GM23338 (cell line): Measurements from ENCODE around the gene SLC13A3. TPM values are rescaled to one million over a fixed set of nuclear protein-coding genes. Genes with fewer than 3 reads are reported as not detected.

Experiments used
- ATAC-seq: fragments of 200-7000 bp; cut with Tn5 transposase; 3 replicates; pipeline ENCODE4 v1.9.1; 2020
- DNase-seq: peaks from one replicate; pipeline ENCODE4 v3.0.0-alpha.2; 2015; ENCODE audit warnings: low spot score
- H2AFZ ChIP-seq: fragments of 200-600 bp; sonication (generic); 2 replicates; pipeline ENCODE4 v1.8.0; 2016; ENCODE audit warnings: antibody characterized with exemption, mild to moderate bottlenecking, moderate library complexity
- H3F3A ChIP-seq: fragments of 200-600 bp; sonication (generic); replicated peaks from 2 replicates; pipeline ENCODE4 v1.8.0; 2017; ENCODE audit warnings: antibody characterized with exemption, mixed run types, low read depth
- H3K27ac ChIP-seq: fragments of 200-600 bp; sonication (generic); 2 replicates; pipeline ENCODE4 v1.6.1; 2016; ENCODE audit warnings: low read depth
- H3K27me3 ChIP-seq: fragments of 200-600 bp; sonication (generic); 2 replicates; pipeline ENCODE4 v1.8.0; 2016; ENCODE audit warnings: mild to moderate bottlenecking, mixed run types, moderate library complexity; ENCODE audit not compliant: insufficient read depth
- H3K36me3 ChIP-seq: fragments of 200-600 bp; sonication (generic); 2 replicates; pipeline ENCODE4 v1.8.0; 2016; ENCODE audit warnings: mild to moderate bottlenecking; ENCODE audit not compliant: insufficient read depth
- H3K4me1 ChIP-seq: fragments of 200-600 bp; sonication (generic); 2 replicates; pipeline ENCODE4 v1.8.0; 2016; ENCODE audit warnings: mild to moderate bottlenecking, moderate library complexity; ENCODE audit not compliant: insufficient read depth
- H3K4me2 ChIP-seq: fragments of 200-600 bp; sonication (generic); 2 replicates; pipeline ENCODE4 v1.7.1; 2017; ENCODE audit warnings: mixed run types
- H3K4me3 ChIP-seq: fragments of 200-600 bp; sonication (generic); 2 replicates; pipeline ENCODE4 v1.6.1; 2016; ENCODE audit warnings: mixed run types
- H3K79me2 ChIP-seq: fragments of 200-600 bp; sonication (generic); replicated peaks from 2 replicates; pipeline ENCODE4 v1.8.0; 2017; ENCODE audit warnings: mild to moderate bottlenecking; ENCODE audit not compliant: insufficient read depth
- H3K9me2 ChIP-seq: fragments of 200-600 bp; sonication (generic); 2 replicates; pipeline ENCODE4 v1.8.0; 2017; ENCODE audit not compliant: insufficient read depth
- H4K20me1 ChIP-seq: fragments of 200-600 bp; sonication (generic); replicated peaks from 2 replicates; pipeline ENCODE4 v1.8.0; 2017; ENCODE audit warnings: mild to moderate bottlenecking; ENCODE audit not compliant: insufficient read depth
- H3K27ac Mint-ChIP-seq: 2 replicates; pipeline ENCODE4 v1.8.0; 2020; ENCODE audit warnings: inconsistent platforms, mild to moderate bottlenecking, moderate library complexity, mixed read lengths
- H3K27me3 Mint-ChIP-seq: 3 replicates; pipeline ENCODE4 v1.8.0; 2022; ENCODE audit warnings: low read depth, mild to moderate bottlenecking, moderate library complexity, mixed read lengths, inconsistent platforms; ENCODE audit not compliant: insufficient read depth, poor library complexity
- H3K36me3 Mint-ChIP-seq: 3 replicates; pipeline ENCODE4 v1.8.0; 2021; ENCODE audit warnings: low read depth, mild to moderate bottlenecking, inconsistent platforms, moderate library complexity, mixed read lengths
- H3K4me1 Mint-ChIP-seq: 3 replicates; pipeline ENCODE4 v1.8.0; 2020; ENCODE audit warnings: mild to moderate bottlenecking, inconsistent platforms, mixed read lengths
- H3K4me3 Mint-ChIP-seq: 3 replicates; pipeline ENCODE4 v1.8.0; 2021; ENCODE audit warnings: moderate library complexity, mild to moderate bottlenecking, inconsistent platforms, mixed read lengths
- H3K9me3 Mint-ChIP-seq: 3 replicates; pipeline ENCODE4 v1.8.0; 2020; ENCODE audit warnings: moderate library complexity, mild to moderate bottlenecking, inconsistent platforms, mixed read lengths
- CREB1 ChIP-seq: fragments of 250-450 bp; sonication (Bioruptor Pico); IDR thresholded peaks from 2 replicates; pipeline ENCODE4 v1.5.0; 2020; ENCODE audit warnings: low read depth, mild to moderate bottlenecking, moderate library complexity
- ETS1 ChIP-seq: IDR thresholded peaks from 2 replicates; pipeline ENCODE4 v1.6.1; 2016; ENCODE audit warnings: antibody characterized with exemption
- EZH2 ChIP-seq: fragments of 200-600 bp; sonication (generic); IDR thresholded peaks from one replicate; pipeline ENCODE4 v1.8.0; 2017; ENCODE audit warnings: antibody characterized with exemption, mild to moderate bottlenecking, low read depth; ENCODE audit not compliant: unreplicated experiment
- NANOG ChIP-seq: IDR thresholded peaks from 2 replicates; pipeline ENCODE4 v1.6.1; 2016; ENCODE audit warnings: antibody characterized with exemption, borderline replicate concordance
- POLR2AphosphoS5 ChIP-seq: IDR thresholded peaks from 2 replicates; pipeline ENCODE4 v1.6.1; 2016; ENCODE audit warnings: antibody characterized with exemption, low read depth
- STAT1 ChIP-seq: IDR thresholded peaks from one replicate; pipeline ENCODE4 v1.6.1; 2016; ENCODE audit warnings: antibody characterized with exemption; ENCODE audit not compliant: unreplicated experiment
- ZNF114 ChIP-seq: fragments of 250-450 bp; sonication (Bioruptor Pico); IDR thresholded peaks from 2 replicates; pipeline ENCODE4 v1.5.0; 2020; ENCODE audit warnings: mild to moderate bottlenecking, moderate library complexity
- polyA plus RNA-seq: library from polyadenylated mRNA; unstranded; fragments of >200 nt; fragmentation: Nextera tagmentation; extraction: Ambion mirVana; gene quantifications from 2 replicates; pipeline ENCODE4 v1.2.1, GENCODE V29; 2016
- total RNA-seq: library from RNA; depleted of rRNA; stranded (reverse); fragments of >200 nt; shearing (Covaris generic); gene quantifications from 2 replicates; pipeline ENCODE4 v1.2.3, GENCODE V29; 2014
- TF ChIP-seq, protein P1 (sequence below), 2 experiments: fragments of 200-600 bp in 1 of 2; sonication (generic) in 1 of 2; conservative IDR thresholded peaks; 2 replicates each; pipeline versions ENCODE4 v1.5.1 to v1.6.1; 2016 to 2017; ENCODE audit warnings: antibody characterized with exemption in 2 of 2, low read depth in 2 of 2, mild to moderate bottlenecking in 2 of 2, moderate library complexity in 1 of 2

The SLC13A3 gene
- total and polyA plus RNA-seq, 2 experiments from 2014 or later = 8.6 to 9.1 TPM

GRCh38 chr20:46621492-46621891, 29.8 kb downstream of the SLC13A3 start:
- no peak overlapping the region for H3K4me3 ChIP-seq
- no peaks in the 10 kb centered on the region for H3K9me2 ChIP-seq
- TF ChIP-seq ETS1 = no peak
- no peak for TF ChIP-seq CREB1 (CRISPR knock-in tag)
- no peak for TF ChIP-seq NANOG
- TF ChIP-seq ZNF114 (CRISPR knock-in tag) = no peak
- TF ChIP-seq, protein P1, sequence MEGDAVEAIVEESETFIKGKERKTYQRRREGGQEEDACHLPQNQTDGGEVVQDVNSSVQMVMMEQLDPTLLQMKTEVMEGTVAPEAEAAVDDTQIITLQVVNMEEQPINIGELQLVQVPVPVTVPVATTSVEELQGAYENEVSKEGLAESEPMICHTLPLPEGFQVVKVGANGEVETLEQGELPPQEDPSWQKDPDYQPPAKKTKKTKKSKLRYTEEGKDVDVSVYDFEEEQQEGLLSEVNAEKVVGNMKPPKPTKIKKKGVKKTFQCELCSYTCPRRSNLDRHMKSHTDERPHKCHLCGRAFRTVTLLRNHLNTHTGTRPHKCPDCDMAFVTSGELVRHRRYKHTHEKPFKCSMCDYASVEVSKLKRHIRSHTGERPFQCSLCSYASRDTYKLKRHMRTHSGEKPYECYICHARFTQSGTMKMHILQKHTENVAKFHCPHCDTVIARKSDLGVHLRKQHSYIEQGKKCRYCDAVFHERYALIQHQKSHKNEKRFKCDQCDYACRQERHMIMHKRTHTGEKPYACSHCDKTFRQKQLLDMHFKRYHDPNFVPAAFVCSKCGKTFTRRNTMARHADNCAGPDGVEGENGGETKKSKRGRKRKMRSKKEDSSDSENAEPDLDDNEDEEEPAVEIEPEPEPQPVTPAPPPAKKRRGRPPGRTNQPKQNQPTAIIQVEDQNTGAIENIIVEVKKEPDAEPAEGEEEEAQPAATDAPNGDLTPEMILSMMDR (conservative IDR thresholded peaks at IDR 0.05; ENCODE audit: low read depth in 2 of 2) = no peak
- no peak for TF ChIP-seq EZH2
- no peaks in the 10 kb centered on the region for H3K27me3 ChIP-seq
- DNase-seq (no peak), ATAC-seq (no peak)
- Mint-ChIP-seq H3K27me3 (no peaks in the 10 kb centered on the region), H3K4me1 (peaks cover 19% of the 10 kb centered on the region), H3K36me3 (peaks cover 13% of the 10 kb centered on the region), H3K4me3 (no peak overlapping the region), H3K9me3 (peaks cover 16% of the 10 kb centered on the region), H3K27ac (no peak overlapping the region)
- H3K4me2 ChIP-seq = 0 out of 2 replicates have a peak overlapping the region, but pooled peaks have one; percentile 29
- no peaks in the 10 kb centered on the region for H3K79me2 ChIP-seq
- H4K20me1 ChIP-seq = no peaks in the 10 kb centered on the region
- H3K27ac ChIP-seq = no peak overlapping the region
- no peaks in the 10 kb centered on the region for H3F3A ChIP-seq
- peaks cover 14% of the 10 kb centered on the region; the same call in 1 of the 2 replicates for H3K4me1 ChIP-seq
- no peaks in the 10 kb centered on the region; the same call in 1 of the 2 replicates for H3K36me3 ChIP-seq
- H2AFZ ChIP-seq = no peak overlapping the region

GRCh38 chr20:46619445-46619844, 31.8 kb downstream of the SLC13A3 start:
- TF ChIP-seq NANOG (no peak), POLR2AphosphoS5 (no peak), STAT1 (no peak), CREB1 (CRISPR knock-in tag) (no peak)
- H3K4me2 ChIP-seq = no peak overlapping the region
- no peak overlapping the region for H3K27ac ChIP-seq
- H3F3A ChIP-seq = no peaks in the 10 kb centered on the region
- Mint-ChIP-seq H3K4me1 (peaks cover 24% of the 10 kb centered on the region), H3K9me3 (peaks cover 7% of the 10 kb centered on the region), H3K4me3 (no peak overlapping the region), H3K27me3 (no peaks in the 10 kb centered on the region), H3K36me3 (peaks cover 7% of the 10 kb centered on the region), H3K27ac (no peak overlapping the region)
- no peaks in the 10 kb centered on the region; the same call in 1 of the 2 replicates for H3K36me3 ChIP-seq
- no peaks in the 10 kb centered on the region for H3K27me3 ChIP-seq
- no peak overlapping the region for H3K4me3 ChIP-seq
- H4K20me1 ChIP-seq = no peaks in the 10 kb centered on the region
- DNase-seq = no peak
- no peaks in the 10 kb centered on the region for H3K79me2 ChIP-seq
- H3K4me1 ChIP-seq = peaks cover 14% of the 10 kb centered on the region; the same call in 1 of the 2 replicates
- no peak for ATAC-seq
- H3K9me2 ChIP-seq = no peaks in the 10 kb centered on the region
- no peak overlapping the region for H2AFZ ChIP-seq
